ENCODE data around the gene SCNN1A. TPM values are rescaled to one million over a fixed set of nuclear protein-coding genes. Genes with fewer than 3 reads are reported as not detected.

The SCNN1A gene
- total RNA-seq, 1 donor from 2014 or later: 20.3 TPM

GRCh38 chr12:6311822-6312528 is 63.4 kb downstream of the SCNN1A start:
- Mint-ChIP-seq H3K27me3 (ENCODE audit: low read depth) (peaks cover 4% of the 10 kb centered on the region), H3K27ac (no peak overlapping the region), H3K9me3 (no peaks in the 10 kb centered on the region), H3K4me3 (peak overlapping the region; percentile 38), H3K36me3 (no peaks in the 10 kb centered on the region), H3K4me1 (peaks cover 22% of the 10 kb centered on the region)
- TF ChIP-seq, protein P1, sequence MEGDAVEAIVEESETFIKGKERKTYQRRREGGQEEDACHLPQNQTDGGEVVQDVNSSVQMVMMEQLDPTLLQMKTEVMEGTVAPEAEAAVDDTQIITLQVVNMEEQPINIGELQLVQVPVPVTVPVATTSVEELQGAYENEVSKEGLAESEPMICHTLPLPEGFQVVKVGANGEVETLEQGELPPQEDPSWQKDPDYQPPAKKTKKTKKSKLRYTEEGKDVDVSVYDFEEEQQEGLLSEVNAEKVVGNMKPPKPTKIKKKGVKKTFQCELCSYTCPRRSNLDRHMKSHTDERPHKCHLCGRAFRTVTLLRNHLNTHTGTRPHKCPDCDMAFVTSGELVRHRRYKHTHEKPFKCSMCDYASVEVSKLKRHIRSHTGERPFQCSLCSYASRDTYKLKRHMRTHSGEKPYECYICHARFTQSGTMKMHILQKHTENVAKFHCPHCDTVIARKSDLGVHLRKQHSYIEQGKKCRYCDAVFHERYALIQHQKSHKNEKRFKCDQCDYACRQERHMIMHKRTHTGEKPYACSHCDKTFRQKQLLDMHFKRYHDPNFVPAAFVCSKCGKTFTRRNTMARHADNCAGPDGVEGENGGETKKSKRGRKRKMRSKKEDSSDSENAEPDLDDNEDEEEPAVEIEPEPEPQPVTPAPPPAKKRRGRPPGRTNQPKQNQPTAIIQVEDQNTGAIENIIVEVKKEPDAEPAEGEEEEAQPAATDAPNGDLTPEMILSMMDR (IDR thresholded peaks at IDR 0.05; ENCODE audit: unreplicated experiment): no peak
- DNase-seq (ENCODE audit: low spot score in 2 of 2, unreplicated experiment in 2 of 2): no peak

DNA sequence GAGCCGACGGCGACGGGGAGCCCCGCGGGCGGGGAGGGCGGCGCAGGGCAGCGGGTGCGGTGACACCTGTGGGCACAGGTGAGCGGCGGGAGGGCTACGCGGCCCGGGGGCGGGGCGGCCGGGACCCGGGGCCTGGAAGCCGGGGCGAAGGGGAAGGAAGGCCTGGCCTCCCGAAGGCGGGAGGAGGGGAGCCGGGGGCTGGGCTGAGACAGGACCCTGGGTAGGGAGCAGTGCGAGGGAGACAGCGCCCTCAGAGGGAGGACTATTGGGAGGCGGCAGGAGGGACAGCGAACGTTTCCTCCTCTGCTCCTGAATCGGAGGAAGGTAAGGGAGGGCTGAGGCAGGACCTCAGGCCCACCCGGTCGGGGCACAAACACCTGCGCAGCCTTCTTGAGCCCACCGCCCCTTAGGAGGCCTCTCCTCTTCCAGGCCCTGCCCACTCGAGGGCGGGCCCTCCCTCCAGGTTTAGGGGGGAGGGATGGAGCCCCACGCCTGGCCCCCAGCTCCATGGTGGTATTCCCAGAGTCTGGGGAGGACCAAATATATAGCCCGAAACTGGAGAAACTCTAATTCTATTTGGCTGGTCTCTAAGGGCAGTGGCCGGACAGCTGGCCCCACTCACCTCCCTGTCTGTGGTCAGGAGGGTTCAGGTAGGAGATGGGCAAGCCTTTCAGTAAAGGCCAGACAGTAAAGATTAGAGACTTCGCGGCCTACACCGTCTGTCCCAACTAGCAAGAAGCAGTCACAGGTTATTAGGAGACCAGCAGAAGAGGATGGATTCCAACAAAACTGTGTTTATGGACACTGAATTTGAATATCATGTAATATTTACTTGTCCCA is 64.4 kb downstream of the SCNN1A start:
- H3K27me3 Mint-ChIP-seq (ENCODE audit: low read depth): peaks cover 4% of the 10 kb centered on the region
- DNase-seq (ENCODE audit: low spot score in 2 of 2, unreplicated experiment in 2 of 2): no peak
- no peaks in the 10 kb centered on the region for H3K9me3 Mint-ChIP-seq
- TF ChIP-seq, protein P1 (IDR thresholded peaks at IDR 0.05; ENCODE audit: unreplicated experiment): no peak
- no peak overlapping the region for H3K27ac Mint-ChIP-seq
- H3K36me3 Mint-ChIP-seq: no peaks in the 10 kb centered on the region
- H3K4me1 Mint-ChIP-seq: peaks cover 16% of the 10 kb centered on the region
- H3K4me3 Mint-ChIP-seq: peak overlapping the region; percentile 58

DNA sequence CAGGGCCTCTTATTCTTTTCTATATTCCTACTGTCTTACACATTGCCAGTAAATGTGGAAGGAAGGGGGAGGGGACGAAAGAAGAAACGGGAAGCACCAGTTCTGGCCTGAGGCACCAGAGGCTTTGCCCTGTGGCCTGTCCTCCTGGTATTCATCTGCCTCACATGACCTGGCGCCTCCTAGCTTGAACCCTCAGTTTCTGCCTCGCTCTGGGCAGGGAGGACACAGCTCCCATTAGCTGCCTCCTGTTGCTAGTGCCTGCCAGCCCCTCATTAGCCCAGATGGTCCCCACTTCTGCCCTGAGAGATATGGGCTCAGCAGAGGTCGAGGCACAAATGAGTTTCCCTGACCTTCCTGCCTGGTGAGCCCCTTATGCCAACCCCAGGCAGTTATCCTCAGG is 67.8 kb downstream of the SCNN1A start:
- Mint-ChIP-seq H3K9me3 (no peaks in the 10 kb centered on the region), H3K4me1 (peaks cover 10% of the 10 kb centered on the region), H3K36me3 (no peaks in the 10 kb centered on the region), H3K27me3 (ENCODE audit: low read depth) (peaks cover 7% of the 10 kb centered on the region), H3K4me3 (no peak overlapping the region), H3K27ac (no peak overlapping the region)
- no peak for DNase-seq (ENCODE audit: low spot score in 2 of 2, unreplicated experiment in 2 of 2)
- TF ChIP-seq, protein P1 (IDR thresholded peaks at IDR 0.05; ENCODE audit: unreplicated experiment): no peak

DNA sequence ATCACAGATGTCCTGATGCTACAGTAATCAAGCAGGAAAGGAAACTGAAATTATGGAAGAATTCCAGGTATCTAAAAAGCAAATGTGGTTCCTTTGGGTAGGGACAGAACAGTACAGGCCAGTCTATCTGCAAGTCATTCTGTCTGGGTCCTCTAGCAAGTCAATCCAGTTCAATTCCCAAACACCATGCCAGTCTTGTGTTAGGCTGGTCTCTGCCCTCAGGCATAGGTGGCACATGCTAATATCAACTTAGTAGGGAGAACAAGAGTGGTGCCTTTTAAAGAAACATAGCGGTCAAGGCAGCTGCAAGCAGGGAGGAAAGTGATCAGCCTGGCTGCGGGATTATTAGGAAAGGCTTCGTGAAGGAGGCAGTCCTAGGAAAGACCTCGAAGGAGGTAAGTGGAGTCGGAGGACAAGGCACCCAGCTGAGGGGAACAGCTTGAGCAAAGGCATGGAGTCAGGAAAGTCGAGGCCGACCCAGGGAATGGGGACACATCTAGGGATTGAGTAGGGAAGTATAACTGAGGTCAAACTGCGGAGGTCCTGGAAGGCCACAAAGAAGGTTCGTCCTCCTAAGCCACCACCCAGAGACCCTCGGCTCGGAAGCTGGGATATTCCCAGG is 68.7 kb downstream of the SCNN1A start:
- no peak for DNase-seq (ENCODE audit: low spot score in 2 of 2, unreplicated experiment in 2 of 2)
- Mint-ChIP-seq H3K27ac (no peak overlapping the region), H3K27me3 (ENCODE audit: low read depth) (peaks cover 7% of the 10 kb centered on the region), H3K4me3 (no peak overlapping the region), H3K4me1 (peaks cover 4% of the 10 kb centered on the region), H3K9me3 (no peaks in the 10 kb centered on the region), H3K36me3 (no peaks in the 10 kb centered on the region)
- TF ChIP-seq, protein P1 (IDR thresholded peaks at IDR 0.05; ENCODE audit: unreplicated experiment): no peak

DNA sequence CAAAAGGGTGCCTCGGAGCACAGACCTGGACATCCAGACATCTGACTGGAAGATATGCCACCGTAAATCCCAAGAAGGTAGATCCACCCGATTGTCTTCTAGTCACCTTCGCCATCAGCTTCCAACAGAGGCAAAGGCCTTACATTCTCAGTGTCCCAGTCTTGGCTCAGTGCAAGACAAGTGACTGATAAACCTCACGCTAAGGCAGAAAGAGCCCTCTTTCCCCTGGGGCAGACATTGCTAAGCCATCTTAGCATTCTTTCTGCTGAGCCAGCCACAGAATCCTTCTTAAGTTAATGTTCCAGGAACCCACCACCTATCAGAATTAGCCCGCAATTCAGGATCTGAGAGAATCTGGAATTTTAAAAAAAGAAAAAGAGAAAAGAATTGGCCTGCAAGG is 69.2 kb downstream of the SCNN1A start:
- no peak for DNase-seq (ENCODE audit: low spot score in 2 of 2, unreplicated experiment in 2 of 2)
- no peaks in the 10 kb centered on the region for H3K36me3 Mint-ChIP-seq
- TF ChIP-seq, protein P1 (IDR thresholded peaks at IDR 0.05; ENCODE audit: unreplicated experiment): no peak
- H3K4me3 Mint-ChIP-seq: no peak overlapping the region
- no peaks in the 10 kb centered on the region for H3K9me3 Mint-ChIP-seq
- no peak overlapping the region for H3K27ac Mint-ChIP-seq
- peaks cover 7% of the 10 kb centered on the region for H3K27me3 Mint-ChIP-seq (ENCODE audit: low read depth)
- peaks cover 1% of the 10 kb centered on the region for H3K4me1 Mint-ChIP-seq

Data from mesothelial cell of epicardium (in vitro differentiated cells).